Testis (tissue), 2 donors: Measurements from ENCODE around the gene UGT1A5.

ENCODE experiments used
- CTCF ChIP-seq, 3 experiments: fragments of 450-650 bp in 2 of 3; fragments of 200-600 bp in 1 of 3; sonication (generic) in 1 of 3; IDR thresholded peaks; one replicate each; pipeline ENCODE4 v1.5.1; 2016 to 2019; ENCODE audit warnings: antibody characterized with exemption in 3 of 3, mild to moderate bottlenecking in 2 of 3, moderate library complexity in 1 of 3
- POLR2A ChIP-seq: fragments of 450-650 bp; IDR thresholded peaks from one replicate; pipeline ENCODE4 v1.6.1; 2017; ENCODE audit warnings: antibody characterized with exemption, mild to moderate bottlenecking, moderate library complexity

DNA sequence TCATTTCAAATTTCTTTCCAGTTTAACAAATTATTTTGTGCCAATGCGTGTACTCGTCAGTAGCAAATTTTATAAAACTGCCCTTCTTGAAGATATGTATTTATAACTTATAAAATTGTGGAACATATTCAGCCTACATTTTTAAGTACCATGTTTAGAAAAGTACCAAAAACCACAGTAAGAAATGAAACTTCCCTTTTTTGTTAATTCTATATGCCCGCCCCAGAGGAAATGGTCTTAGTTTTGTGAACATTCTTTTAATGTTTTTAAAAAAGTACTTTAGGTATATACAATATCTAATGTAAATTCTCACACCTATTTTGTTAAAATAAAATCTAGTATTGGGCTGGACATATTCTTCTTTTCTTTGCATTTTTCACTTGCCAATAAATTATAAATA, 39.8 kb upstream of the UGT1A5 start:
- no peak for TF ChIP-seq CTCF (IDR thresholded peaks at IDR 0.05)
- no peak for TF ChIP-seq POLR2A
